GM19438 (cell line): Measurements from ENCODE around the gene RBMS1.

Experiments
- ATAC-seq: cut with Tn5 transposase; IDR thresholded peaks from one replicate; pipeline ENCODE4 v1.9.1; 2021; ENCODE audit warnings: low read depth; ENCODE audit not compliant: unreplicated experiment

Gene RBMS1

DNA sequence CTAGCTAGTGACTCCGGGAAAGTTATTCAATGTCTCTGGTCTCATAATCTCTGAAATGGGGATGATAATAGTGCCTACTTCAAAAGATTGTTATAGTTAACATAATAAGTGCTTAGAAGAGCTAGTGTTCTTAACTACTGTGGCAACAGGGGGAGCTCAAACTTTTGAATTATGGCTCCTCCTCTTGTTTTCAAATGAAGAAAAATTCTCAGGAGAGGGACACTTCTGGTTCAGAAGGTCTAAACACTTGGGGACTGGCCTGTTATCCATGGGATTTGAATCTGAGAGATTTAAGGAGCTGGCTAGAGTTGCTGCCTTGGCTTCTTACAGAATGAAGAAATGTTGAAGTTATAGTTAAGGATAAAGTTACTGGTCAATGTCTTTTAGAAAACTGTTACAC is 201.4 kb downstream of the RBMS1 start:
- no peak for ATAC-seq

DNA sequence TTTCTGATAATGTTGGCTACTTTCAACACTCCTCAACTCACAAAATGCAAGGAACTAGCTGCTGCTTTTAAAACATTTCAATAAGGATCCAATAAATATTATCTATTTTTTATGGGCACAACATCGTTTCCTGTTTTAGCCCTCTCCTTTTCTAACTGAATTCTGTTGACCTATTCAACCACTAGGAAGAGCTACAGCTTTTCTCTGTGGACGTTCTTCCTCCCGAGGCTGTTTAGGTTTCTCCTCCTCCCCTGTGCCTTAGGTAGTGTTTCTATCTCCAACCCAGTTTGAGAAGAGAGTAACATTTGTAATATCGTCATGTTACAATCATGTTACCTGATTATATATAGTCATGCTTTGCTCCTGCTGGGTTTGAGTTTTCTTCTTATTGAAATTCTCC is 202.2 kb downstream of the RBMS1 start:
- no peak for ATAC-seq

DNA sequence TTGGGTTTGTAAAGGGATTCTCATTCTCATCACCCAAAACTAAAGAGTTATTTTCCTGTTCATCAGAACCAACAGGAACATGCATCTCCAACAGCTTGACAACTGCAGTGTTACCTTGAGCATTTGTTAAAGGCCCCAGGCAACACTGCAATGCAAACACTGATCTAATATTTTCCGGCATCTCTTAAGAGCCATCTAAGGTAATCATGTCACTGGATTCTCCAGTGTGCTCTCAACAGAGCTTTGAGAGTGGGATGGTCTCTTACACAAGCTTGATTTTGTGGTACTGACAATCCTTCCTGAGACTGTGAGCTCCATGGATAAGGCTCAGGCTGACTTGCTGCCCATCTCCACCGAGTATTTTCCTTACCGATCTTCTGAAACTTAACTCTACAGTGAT is 203.0 kb downstream of the RBMS1 start:
- ATAC-seq: no peak

DNA sequence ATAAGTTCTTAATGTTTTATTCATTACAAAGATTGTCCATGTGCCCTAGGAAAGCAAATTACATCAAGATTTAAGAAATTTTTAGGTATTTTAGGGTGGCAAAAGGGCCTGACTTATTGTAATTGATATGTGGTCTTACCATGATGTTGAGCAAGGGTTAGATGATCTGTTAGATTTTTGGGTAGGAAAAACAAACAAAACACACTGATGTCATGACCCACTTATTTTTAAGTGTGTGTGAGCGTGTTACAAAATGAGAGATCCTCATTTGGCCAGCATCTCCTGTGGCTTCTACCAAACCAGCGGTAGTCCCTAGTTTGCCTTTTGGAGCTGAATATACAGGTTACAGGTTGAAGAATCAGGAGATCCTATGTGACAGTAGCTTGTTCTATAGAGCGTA is 203.8 kb downstream of the RBMS1 start:
- no peak for ATAC-seq

DNA sequence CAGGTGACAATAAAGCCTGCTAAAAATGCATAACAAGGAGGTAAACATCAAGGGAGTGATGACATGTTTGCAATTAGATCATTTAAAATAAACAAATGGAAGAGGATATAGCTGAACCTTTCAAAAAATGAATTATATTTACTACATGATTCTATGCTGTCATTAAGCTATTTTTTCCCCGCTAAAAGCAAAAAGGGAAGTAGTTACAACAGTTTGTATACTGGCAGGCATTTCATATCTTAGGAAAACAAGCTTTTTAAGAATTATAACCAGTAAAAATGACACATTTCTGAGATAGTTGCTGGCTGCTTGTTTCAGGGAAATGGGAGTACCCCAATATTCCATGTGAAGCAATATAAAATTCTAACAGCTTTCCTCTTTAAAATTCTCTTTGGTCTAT is 204.5 kb downstream of the RBMS1 start:
- ATAC-seq: no peak

DNA sequence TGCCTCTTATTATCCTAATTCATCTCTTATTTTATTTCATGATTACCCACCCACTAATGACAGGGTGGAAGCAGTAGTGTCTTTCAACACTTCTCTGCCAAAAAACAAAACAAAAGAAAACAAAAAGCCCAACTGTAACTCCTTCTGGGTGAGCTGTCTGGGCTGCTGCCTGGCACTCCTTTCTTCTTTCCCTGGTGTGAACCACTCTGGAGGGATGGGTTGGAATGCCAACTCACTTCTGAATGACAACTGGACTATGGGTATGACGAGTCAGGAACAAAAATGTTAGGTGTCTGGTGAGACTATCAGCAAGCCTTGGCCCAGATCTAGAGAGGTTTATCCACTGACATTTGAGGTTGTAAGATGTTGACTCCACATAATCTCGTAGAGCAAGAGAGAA is 205.3 kb downstream of the RBMS1 start:
- ATAC-seq: no peak

DNA sequence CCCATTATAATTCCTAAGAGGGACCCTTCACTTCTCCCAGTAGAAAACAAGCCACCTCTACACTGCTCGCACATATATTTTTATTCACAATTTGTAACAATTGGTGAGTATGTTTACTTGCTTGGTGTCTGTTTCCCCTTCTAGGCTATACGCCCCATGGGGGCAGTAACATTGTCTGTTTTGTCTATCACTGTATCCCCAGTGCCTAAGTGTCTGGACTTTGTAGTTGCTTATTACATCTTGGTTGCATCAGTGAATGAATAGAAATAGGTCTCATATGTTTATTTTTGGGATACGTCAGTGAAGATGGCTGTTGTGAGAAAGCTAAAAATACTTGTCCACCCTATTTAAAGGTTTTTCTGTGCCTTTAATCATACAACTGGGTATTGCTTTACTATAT is 206.1 kb downstream of the RBMS1 start:
- no peak for ATAC-seq

DNA sequence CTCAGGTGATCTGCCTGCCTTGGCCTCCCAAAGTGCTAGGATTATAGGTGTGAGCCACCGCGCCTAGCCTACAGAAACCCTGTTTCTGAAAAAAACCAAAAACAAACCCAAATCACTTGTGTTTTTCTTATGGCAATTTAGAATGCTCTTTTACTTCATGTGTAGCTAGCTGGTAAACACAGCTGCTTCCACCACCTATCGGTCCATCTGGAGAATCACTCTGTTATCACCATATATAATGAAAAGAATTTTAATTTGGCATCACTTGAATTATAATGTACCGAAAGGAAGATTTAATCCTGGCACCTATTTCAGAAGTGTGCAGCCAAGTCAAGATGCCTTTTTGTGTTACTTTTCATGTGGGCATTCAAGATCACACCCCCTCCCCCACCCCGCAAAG is 207.1 kb downstream of the RBMS1 start:
- ATAC-seq: no peak

DNA sequence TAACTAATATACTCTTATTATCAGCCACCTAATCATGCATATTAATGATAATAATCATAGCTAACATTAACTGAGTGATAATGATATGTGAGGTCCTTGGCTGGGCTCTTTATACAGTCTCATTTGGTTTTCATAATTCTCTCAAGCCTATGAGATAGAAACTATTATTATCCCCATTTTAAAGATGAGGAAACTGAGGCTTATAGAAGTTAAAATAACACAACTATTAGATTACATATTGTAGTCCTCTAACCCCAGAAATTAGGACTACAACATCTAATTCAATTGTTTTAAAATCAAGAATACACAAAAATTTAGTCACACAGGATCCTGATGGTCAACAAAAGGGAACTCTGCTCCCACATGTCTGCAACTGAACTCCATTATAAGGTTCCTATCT is 209.9 kb downstream of the RBMS1 start:
- no peak for ATAC-seq

DNA sequence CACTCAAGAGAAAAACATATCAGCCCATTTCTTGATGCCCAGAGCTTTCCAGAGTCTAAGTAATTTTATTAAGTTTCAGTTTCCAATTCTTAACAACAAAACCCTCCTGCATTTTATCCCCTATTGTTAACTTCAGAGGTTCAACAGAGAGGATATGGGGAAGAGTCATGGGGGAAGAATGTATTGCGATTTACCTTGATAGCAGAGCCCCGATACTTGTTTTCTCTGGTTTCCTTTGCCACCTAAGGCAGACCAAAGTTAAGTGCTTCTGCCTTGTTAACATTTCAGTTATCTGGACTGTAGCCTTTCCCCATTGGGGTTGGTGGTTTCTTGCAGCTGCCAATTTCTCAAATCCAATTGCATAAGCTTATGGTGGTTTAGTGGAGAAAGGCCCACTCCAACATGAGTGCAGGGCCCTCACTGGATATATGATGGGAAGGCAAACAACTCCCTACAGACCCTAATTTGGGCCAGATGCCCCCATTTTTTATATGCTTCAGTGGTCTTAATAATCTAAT is 211.5 kb downstream of the RBMS1 start:
- ATAC-seq: no peak

DNA sequence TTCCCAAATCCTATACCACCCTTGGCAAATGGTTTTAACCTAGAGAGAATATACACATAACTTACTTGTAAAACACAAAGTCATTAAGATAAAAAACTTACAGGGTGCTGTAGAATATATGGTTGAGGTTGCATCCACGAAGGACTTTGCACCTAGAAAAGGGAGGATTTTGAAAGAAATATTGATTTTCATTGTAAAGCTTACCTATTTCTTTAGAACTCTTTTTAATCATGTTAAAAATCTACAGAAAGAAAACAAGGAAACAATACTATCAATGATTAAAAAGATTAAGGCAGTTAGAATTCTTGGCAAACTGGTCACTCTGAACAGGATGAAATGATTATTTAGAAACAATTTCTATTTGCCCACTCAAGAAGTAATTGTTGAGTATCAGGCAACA is 212.4 kb downstream of the RBMS1 start:
- no peak for ATAC-seq

DNA sequence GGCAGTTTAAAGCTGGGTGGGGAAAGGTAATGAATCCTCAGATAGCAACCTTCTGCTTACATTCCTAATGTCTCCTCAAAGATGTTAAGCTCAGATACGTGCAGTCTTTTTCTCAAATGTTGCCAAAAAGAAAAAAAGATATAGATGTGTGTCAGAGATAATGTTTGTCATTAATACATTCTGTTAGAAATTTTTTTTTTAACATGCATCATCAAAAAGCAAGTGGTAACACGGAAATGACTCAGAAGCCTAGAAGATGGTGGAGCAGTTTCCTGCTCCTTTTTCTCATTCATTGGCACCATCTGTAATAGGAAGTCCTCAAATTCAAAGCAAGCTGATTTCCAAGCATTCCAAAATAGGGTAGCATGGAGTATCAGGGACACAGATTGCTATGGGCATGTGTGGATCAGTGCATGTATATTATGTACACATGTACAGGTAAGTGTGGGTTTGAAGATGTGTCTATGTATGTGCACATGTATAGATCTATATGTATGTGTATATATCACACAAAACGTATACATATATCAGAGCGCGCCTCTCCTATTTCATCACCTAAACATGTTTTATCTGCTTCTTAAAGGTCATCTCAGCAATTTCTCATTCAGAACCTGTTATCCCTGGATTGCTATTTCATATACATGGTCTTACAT is 213.7 kb downstream of the RBMS1 start:
- ATAC-seq: no peak

DNA sequence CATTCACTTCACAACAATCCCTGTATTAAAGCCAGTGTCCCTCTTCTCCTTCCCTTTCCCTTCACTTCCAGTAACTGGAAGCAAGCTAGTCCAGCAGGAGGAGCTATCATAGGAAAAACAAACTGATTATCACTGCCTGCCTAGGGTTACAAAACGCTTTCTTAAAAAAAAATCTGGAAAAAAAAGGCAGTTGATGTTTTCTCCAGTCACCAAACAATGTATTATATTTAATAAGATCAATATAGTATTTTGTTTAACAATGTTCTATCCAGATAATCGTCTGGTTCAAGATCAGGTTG is 214.8 kb downstream of the RBMS1 start:
- ATAC-seq: no peak

DNA sequence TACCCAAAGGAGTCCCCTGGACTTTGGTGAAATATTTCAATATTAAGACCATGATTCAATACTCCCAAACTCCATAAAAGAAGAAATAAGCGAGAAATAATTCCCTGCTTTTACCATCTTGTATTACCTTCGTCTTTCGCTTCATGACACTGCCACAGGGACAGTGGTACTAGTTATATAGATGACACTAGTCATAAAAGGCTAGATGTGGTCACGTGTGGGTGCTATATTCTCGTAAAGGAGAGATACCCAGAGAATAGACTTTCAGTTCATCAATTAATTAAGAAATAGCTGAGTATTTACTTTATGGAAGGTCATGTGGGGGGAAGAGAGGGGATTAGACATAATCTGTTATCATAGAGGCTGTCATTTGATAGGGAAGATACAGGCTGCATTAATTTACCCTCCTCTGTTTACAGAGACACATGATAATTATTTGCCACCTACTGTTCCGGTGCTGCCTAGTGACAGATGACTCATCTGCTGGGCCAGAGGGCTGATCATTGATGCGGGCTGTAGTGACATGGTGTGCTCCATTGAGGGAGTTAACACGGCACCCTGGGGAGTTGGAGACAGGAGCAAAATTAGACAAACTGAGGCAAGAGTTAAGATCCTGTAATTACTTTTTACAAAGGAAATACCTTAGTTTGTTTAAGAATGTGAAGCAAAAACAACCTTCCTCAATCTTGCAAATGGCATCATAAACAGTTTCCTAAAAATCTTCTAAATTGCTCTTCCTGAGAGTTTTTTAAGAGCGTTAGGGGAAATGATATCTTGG is 215.3 kb downstream of the RBMS1 start:
- peak; percentile 65 for ATAC-seq

DNA sequence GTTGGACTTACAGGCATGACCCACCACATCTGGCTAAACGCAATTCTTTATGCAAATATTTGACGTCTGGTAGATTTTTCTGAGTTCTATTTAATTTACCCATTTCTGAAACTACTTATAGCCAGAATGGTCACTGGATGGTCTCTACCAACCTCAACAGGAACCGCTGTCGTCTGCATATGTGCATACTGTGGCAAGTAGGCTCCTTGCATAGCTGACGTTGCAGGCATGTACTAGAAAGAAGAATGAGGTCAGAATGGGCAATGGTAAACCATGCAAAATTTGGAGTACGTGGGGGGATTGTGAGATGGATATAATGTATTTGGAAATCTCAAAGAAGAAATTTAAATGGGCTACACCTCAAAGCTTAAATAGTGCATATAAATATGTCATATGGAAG is 216.5 kb downstream of the RBMS1 start:
- ATAC-seq: no peak

DNA sequence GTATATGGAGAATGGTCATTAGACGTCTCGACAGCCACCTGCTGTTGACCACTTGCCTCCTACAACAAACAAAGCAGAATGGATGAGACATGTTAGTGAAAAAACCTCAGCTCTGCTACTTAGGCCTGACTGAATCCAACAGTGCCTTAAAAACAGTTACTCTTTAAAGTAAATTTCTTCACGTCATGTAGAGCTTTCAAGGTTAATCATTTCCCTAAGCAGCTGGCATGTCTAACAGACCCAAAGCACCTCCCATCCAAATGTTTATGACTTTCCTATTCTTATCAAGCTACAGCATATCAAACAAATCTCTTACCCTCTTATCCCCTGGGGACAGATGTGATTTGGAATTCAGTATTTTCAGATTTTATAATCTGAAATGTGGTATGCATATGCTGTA is 218.0 kb downstream of the RBMS1 start:
- no peak for ATAC-seq

DNA sequence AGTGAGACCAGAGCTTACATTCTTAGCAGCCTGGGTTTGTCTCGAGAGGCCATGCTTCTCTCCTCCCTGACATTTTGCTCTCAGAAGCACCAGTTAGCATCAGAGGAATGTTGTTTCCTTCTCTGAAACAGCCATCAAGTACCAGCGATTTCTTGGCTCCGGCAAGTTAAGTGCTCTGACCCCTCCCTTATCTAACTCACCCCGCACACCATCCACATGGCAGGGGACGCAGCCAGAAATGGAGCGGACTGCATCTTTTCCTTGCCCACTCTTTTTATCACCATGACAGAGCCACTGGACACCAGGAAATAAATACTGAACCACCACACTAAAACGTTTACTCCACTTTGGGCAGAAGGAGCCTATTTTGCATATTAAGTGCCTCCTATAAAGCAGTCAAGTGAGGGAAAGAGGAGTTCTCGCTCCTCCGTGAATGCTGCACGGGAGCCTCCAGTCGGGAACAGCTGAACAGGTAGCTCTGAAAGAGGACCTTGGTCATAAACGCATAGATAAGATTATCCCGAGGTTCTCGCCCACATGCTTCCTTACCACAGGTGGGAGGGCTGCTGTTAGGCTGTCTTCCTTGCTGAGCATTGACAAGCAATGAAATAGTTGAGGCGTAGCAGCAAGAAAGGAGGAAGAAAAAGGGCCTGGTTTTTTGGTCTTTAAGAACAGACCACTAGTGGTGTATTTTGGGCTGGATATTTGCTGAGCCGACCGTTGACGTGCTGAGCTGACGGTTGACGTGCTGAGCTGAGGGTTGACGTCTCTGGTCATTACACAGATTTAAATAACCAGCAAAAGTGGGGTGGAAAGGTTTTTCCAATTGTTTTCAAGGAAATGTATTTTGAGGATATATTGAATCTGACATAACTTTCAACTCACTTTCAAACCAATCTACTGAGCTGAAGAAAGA is 222.2 kb downstream of the RBMS1 start:
- no peak for ATAC-seq

DNA sequence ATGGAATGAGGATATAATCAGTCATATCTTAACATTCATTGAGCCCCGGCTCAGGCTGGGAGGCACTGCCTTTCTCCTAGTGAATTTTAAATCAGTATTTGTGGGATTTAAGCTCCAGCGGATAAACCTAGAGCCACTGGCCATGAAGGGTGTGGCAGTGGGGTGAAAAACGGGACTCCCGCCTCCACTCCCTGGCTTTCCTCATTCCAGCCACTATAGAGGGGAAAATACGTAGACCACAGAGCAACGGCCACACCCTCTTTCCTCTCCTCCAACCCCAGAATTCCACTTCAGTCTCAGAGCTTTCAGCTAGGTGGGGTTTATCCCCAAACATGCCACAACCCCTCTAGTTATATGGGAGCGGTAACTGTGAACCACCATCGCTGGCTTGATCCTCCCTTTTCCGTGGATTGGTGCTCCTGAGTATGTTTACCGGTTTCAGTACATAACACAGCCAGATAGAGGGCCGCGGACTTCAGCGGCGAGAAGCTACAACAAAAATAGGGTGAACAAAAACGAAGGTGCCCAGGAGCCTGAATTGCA is 223.0 kb downstream of the RBMS1 start:
- no peak for ATAC-seq

DNA sequence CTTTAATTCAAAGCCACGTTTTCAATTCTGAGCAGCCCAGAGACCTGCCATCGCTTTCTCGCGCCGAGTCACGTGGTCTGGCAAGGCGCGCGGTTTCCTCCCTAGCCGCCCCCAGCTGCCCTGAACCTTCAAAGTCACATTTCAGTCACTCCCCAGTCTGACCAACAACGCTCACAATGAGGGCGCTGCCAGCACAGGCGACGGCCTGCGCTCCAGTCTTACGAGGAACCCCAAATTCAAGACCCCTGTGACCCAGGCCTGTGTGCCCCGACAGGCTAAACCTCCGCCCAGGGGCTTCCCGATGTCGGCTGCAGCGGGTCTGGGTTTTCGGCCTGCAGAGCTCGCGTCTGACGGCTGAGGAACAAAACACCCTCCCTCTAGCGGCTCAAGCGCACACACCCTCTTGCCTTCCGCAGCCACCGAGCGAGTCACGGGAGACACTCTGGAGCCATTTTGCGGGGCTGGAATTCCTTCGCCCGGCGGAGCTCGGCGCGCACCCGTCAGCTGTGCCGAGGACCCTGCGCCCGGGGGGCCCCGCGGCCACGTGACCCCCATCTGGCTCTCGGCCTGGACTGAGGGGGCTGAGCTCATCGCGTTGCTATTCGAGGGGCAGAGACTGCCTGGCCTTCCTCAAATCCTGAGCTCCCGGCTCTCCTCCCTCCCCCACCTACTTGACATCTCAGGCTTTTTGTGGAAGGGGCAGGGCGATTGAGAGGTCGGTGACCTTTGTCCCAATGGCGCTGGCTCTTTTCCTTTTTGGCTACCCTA is 223.6 kb downstream of the RBMS1 start:
- ATAC-seq: peak; percentile 91

DNA sequence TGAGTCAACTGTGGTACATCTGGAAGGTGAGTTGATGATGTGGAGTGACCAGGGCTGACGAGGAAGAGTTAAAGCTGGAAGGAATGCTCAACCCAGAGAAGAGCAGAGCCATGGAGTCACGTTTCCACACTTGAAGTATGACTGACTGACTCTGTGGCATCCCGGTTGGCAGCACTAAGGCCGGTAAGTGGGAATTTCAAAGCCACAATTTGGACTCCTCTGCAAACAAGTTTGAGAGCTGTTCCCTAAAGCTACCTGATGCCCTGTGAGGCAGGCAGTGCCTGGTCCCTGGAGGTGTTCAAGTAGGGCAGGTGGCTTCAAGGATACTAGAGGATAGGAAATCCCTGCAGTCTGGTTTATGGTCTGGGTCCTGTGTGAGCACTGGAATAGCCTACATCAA is 224.2 kb downstream of the RBMS1 start:
- peak; percentile 19 for ATAC-seq
